Measurements from ENCODE around the gene ZP1.
A peak's percentile ranks its signal among the peaks of the same experiment; 100 is the strongest.
"Not testable (repeated sequence)": the region's sequence is repeated elsewhere in the genome, so short reads cannot be mapped to it uniquely, and the experiment has no call there.

Gene ZP1

GRCh38 chr11:60866911-60867870, at the start of gene ZP1:
Gene ZP1 (plus strand): TSS chr11:60867542. CDS start chr11:60867562, 20 bp downstream.
- DNase-seq, result no peak

DNA sequence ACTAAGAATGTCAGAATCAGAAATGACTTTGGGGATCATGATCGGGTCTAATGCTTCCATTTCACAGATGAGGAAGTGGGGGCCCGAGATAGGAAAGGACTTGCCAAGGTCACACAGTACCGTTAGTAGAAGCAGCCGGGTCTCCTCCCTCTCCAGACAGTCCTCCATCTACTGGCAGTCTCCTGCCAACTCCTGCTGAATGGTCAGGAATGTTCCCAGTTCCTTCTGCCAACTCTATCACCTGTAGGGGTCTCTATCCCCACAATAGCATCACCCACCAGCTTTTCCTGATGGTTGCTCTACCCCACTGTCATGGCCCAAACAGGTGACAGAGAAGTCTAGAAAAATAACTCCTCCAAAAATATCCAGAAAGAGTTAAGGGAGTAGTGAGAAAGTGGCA, 49.3 kb upstream of the ZP1 start:
- DNase-seq, result no peak

DNA sequence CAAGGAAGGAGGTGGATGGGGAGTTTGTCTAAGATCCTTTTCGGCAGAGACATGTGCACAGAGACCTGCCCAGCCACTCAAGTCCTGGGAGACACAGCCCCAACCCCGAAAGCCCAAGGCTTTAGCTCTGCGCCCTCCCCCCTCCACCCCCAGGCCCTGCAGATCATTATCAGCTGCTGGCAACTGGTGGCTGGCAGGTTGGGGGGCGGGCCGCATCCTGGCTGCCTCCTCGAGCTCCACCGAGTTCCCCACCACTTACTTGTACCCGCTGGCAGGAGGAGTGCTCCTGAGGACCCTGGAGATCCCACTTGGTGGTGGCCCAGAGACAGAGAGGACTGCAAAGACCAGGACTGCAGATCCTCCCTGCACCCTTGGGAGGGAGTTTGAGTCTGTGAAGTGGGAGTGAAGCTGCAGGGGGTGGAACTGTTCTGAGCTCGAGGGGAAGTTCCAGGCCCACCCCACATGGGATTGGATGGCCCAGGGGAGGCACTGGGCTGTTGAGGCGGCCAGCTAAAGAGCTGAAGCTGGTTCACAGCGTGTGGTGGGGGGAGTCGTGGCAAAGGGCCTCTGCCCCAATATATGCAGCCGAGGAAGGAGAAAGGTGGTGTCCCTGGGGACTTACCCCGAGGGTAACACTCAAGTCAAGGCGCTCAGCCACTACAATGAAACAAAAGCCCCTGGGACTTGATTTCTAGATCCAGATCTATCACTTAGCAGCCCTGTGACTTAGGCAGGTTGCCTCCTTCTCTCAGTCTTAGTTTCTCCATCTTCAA, 45.3 kb upstream of the ZP1 start:
- DNase-seq, result no peak

DNA sequence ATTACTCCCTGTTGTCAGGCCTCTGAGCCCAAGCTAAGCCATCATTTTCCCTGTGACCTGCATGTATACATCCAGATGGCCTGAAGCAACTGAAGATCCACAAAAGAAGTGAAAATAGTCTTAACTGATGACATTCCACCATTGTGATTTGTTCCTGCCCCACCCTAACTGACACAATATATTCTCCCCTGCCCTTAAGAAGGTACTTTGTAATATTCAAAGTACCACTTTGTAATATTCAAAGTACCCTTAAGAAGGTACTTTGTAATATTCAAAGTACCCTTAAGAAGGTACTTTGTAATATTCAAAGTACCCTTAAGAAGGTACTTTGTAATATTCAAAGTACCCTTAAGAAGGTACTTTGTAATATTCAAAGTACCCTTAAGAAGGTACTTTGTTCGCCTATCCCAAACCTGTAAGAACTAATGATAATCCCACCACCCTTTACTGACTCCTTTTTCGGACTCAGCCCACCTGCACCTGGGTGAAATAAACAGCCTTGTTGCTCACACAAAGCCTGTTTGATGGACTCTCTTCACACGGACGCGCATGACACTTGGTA, 43.5 kb upstream of the ZP1 start:
- not testable (repeated sequence) for DNase-seq

GRCh38 chr11:60825118-60825517, 42.2 kb upstream of the ZP1 start:
- DNase-seq, result no peak

- no peak for DNase-seq
Measured at GRCh38 chr11:60825790-60826189, 41.6 kb upstream of the ZP1 start.

DNA sequence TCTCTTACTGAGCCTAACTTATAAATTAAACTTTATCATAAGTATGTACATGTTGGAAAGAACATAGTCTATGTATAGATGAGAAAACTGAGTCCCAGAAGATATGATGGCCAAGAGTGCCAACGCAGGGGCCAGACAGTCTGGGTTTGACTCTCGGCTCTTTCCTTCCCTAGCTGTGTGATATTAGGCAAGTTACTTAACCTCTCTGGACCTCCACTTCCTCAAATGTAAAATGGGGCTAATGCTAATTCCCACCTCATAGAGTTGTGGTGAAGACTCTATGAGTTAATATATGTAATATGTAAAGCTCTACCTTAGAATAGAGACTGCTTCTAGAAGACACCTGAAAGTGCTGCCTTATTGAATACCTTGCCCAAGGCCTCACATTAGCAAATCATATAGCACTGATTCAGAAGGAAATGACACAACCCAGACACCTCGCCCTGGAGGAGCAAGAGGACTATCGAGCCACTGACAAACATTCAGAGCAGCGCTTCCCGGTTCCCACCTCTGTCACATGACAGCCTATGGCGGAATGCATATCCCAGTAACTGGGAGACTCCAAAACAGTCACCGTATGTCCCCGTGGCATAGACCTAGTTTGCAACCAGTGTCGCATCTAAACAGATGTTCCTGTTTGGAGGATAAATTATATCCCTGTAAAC, 36.7 kb upstream of the ZP1 start:
- DNase-seq, result no peak

DNA sequence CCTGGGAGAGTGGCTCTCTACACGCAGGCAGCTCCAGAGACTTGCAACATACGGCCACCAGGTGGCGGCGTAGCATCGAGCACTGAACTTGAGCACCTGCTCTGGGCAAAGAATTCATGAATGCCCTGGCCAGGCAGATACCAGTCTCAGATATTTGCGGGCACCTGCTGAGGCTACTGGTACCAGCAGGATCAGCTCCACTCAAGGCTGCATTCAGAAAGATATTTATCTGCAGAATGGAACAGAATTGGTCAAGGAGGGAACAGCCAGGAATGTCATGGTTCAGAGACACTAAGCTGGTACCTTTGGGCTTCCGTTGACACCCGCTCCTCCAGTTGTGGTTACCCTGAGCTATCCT, 36.2 kb upstream of the ZP1 start:
- peak; percentile 71 for DNase-seq

DNA sequence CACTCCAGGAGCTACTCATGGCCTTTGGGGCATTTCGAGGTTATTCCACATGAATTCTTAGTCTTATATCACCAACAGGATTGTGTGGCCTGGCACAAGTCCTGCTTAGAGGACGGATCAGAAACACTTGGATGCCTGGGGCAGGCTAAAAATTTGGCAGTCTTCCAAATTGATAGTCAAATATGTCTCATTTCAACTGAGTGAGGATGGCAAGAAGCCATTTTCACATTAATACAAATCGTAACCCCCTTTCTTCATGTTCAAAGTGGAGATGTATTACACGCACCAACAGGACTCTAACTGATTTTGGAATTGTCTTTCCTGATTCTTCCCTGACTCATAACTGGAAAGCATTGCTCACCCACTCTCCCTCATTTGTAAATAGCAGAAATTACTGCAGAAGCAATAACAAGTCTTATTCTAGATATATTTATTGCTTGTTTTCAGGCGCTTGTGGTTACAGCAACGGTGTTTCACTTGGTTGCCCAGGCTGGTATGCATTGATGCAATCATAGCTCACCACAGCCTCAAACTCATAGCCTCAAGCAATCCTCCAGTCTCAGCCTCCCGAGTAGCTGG, 35.8 kb upstream of the ZP1 start:
- DNase-seq, result no peak

- DNase-seq, result no peak
Measured at GRCh38 chr11:60834742-60835533, 32.4 kb upstream of the ZP1 start.

- no peak for DNase-seq
Measured at GRCh38 chr11:60835534-60835846, 31.9 kb upstream of the ZP1 start.

- DNase-seq, result no peak
Measured at GRCh38 chr11:60836866-60837515, 30.4 kb upstream of the ZP1 start.

- no peak for DNase-seq
Measured at GRCh38 chr11:60838132-60838531, 29.2 kb upstream of the ZP1 start.

DNA sequence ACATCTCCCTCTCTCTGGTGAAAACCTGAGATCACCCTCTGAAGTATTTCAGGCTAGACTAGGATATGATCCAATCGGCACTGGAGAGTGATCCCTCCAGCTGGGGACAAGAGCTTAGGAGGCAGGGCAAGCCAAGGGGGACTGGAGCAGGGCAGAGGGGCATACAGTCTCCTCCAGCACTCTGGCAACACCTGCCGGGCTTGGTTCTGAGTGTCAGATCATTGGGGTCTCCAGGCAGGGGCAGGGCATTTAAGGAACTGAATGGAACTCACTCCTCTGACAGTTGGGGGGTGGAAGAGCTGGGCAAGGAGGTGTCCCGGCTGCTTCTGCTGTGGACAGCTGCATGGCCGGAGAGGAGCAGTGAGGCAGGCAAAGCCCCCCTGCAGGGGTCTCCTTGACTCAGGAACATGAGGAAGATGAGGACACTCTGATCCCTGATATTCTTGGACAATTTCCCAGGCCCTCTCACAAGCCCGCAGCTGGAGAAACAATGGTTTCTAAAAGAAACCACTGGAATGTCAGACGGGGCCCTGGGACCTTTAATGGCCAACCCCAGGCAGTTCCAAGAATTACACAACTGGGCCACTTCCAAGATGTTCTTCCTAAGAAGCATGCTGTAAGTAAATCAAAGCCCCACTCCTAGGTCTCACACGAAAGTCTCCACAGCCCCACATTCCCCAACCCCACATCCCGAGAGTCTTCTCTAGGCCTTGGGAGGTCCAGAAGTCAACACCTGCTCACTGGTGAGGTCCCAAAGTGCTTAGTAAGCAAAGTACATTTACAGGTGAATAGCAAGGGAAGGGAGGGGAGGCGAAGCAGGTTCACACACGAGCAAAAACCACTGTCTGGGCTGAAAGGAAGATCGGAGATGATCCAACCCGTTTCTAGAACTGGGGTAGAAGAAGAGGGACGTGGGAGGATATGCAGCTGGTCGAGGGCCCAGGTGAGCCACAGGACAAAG, 26.6 kb upstream of the ZP1 start:
- DNase-seq, result no peak

DNA sequence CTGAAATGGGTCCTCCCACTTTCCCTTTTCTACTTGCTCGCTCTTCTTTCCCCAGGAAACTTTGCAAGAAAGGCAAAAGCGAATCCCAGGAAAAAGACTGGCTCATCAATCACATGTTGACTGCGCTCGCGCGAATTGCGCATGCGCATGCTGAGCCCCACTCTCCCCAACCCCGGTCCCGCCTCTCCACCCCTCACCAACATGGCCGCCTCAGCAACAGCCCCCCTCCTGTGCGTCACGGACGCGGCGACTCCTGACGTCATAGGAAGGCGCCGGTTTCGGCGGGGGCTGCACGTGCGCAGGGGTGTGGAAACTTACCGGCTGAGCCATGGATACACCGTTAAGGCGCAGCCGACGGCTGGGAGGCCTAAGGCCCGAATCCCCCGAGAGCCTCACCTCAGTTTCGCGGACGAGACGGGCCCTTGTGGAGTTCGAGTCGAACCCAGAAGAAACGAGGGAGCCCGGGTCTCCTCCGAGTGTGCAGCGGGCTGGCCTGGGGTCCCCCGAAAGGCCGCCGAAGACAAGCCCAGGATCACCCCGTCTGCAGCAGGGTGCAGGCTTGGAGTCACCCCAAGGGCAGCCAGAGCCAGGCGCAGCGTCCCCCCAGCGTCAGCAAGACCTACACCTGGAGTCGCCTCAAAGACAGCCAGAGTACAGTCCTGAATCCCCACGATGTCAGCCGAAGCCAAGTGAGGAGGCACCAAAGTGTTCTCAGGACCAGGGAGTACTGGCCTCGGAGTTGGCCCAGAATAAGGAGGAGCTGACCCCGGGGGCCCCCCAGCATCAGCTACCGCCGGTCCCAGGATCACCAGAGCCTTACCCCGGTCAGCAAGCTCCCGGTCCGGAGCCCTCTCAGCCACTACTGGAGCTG, 25.3 kb upstream of the ZP1 start, which contains the start of gene CCDC86:
Gene CCDC86, plus strand, starts transcription at position 317 of the 871 bp plus-strand sequence. Its CDS starts 12 bp downstream, at position 329.
- peak; percentile 99 for DNase-seq

DNA sequence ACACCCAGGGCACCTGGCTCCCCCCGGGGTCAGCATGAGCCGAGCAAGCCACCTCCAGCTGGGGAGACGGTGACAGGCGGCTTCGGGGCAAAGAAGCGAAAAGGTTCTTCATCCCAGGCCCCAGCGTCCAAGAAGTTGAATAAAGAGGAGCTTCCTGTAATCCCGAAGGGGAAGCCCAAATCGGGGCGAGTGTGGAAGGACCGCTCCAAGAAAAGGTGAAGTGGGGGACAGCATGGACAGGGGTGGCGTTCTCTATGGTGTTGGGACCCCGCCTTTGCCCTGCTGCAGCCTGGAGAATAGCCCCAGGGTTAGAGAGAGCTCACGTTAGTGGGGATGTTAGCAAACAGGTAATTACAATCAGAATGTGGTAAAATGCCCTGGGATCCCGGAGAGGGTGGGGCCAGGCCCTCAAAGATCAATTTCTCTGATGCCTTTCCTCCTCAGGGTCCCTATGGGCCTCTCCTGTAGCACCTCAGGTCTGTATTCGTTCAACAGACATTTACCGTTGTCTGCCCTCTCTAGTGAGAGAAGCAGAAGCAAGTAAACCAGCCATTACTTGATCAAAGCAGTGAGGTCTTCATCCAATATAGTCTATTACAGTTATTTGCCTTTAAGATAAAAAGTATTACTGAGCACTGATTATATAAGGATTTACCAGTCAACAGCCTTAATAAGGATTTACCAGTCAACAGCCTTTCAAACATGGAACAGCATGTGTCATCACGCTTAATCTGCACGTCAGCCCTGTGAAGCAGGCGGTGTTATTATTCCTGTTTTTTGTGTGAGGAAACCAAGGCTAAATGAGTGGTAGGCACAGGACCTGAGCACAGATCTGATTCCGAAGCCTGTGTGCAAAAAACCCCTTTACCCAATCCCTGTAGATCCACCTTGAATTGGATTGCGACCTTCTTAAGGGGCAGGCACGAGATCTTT, 24.4 kb upstream of the ZP1 start:
- DNase-seq, result no peak

DNA sequence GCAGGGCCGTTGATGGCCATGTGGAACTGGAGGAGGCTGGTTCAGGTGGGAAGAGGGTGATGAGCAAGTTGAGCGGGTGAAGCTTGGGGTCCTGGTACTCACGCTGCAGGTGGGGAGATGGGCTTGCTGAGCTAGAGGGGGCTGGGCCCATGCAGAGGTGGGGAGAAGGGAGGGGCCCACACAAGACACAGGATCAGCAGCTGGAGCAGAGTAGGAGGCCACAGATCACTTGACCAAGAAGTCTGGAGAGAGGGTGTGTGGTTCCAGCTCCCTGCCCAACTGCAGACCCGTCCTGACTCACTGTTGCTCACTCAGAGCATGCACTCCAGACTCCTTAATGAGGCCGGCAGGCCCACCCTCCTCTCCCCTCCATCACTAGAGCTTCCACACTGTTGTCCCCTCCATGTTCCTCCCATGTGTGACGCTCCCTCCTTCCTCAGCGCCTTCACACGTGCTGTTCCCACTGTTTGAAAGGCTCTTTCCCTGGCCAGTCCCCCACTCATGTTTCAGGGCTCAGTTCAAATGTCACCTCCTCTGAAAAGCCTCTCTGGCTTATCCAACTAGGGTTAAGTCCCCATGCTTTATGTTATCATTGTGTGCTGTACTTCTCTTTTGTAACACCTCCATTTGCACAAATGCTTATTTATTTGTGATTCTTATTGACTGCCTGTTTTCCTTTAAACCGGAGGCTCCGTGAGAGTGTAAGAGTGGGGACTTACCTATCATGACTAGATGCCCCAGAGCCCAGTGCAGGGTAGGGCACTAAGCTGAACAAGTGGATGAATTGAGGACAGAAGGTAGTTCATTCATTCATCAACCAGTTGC, 23.1 kb upstream of the ZP1 start:
- DNase-seq, result no peak
